H9 (cell line): Measurements from ENCODE around the gene ZSWIM9. TPM values are rescaled to one million over a fixed set of nuclear protein-coding genes. Genes with fewer than 3 reads are reported as not detected.
A peak's percentile ranks its signal among the peaks of the same experiment; 100 is the strongest.

Experiments used
- DNase-seq: peaks from one replicate; pipeline ENCODE4 v3.0.0-alpha.2; 2017
- H2AFZ ChIP-seq: one replicate; pipeline ENCODE4 v1.6.1; 2013; ENCODE audit warnings: mild to moderate bottlenecking, low read length, control low read depth, moderate library complexity
- H2AK5ac ChIP-seq: 2 replicates; pipeline ENCODE4 v1.6.1; 2013; ENCODE audit warnings: low read length, control low read depth, mixed read lengths; ENCODE audit not compliant: insufficient read length
- H2BK120ac ChIP-seq: one replicate; pipeline ENCODE4 v1.6.1; 2013; ENCODE audit warnings: low read depth, mild to moderate bottlenecking, low read length, control low read depth, inconsistent platforms; ENCODE audit not compliant: poor library complexity, severe bottlenecking
- H2BK12ac ChIP-seq: 2 replicates; pipeline ENCODE4 v1.6.1; 2013; ENCODE audit warnings: low read length, control low read depth, mixed read lengths, low read depth; ENCODE audit not compliant: insufficient read length
- H2BK15ac ChIP-seq: 2 replicates; pipeline ENCODE4 v1.6.1; 2013; ENCODE audit warnings: low read depth, low read length, control low read depth
- H2BK20ac ChIP-seq: one replicate; pipeline ENCODE4 v1.6.1; 2013; ENCODE audit warnings: low read depth, mild to moderate bottlenecking, low read length, control low read depth, inconsistent platforms; ENCODE audit not compliant: poor library complexity, severe bottlenecking
- H2BK5ac ChIP-seq: 2 replicates; pipeline ENCODE4 v1.6.1; 2013; ENCODE audit warnings: low read length, control low read depth, mixed read lengths; ENCODE audit not compliant: insufficient read length
- H3K14ac ChIP-seq: 2 replicates; pipeline ENCODE4 v1.6.1; 2013; ENCODE audit warnings: low read length, control low read depth; ENCODE audit not compliant: insufficient read depth
- H3K18ac ChIP-seq: 2 replicates; pipeline ENCODE4 v1.6.1; 2013; ENCODE audit warnings: low read depth, mild to moderate bottlenecking, mixed read lengths, low read length, control low read depth; ENCODE audit not compliant: insufficient read length
- H3K23ac ChIP-seq: 2 replicates; pipeline ENCODE4 v1.6.1; 2013; ENCODE audit warnings: low read length, control low read depth, mixed read lengths, low read depth; ENCODE audit not compliant: insufficient read length
- H3K23me2 ChIP-seq: 2 replicates; pipeline ENCODE4 v1.6.1; 2013; ENCODE audit warnings: low read depth, mild to moderate bottlenecking, mixed read lengths, low read length, control low read depth; ENCODE audit not compliant: insufficient read length, poor library complexity, severe bottlenecking
- H3K27ac ChIP-seq: 2 replicates; pipeline ENCODE4 v1.5.1; 2013; ENCODE audit warnings: low read length, control low read depth, mixed read lengths, low read depth; ENCODE audit not compliant: insufficient read length
- H3K27me3 ChIP-seq: 2 replicates; pipeline ENCODE4 v1.6.1; 2013; ENCODE audit warnings: low read length, control low read depth, inconsistent platforms; ENCODE audit not compliant: insufficient read depth
- H3K4ac ChIP-seq: 2 replicates; pipeline ENCODE4 v1.6.1; 2013; ENCODE audit warnings: low read depth, mild to moderate bottlenecking, control low read depth, inconsistent platforms, low read length, moderate library complexity
- H3K4me1 ChIP-seq: 2 replicates; pipeline ENCODE4 v1.6.1; 2013; ENCODE audit warnings: low read length, control low read depth, inconsistent platforms; ENCODE audit not compliant: insufficient read depth
- H3K4me2 ChIP-seq: 2 replicates; pipeline ENCODE4 v1.6.1; 2013; ENCODE audit warnings: low read length, control low read depth, mixed read lengths; ENCODE audit not compliant: insufficient read length, insufficient read depth
- H3K56ac ChIP-seq: 2 replicates; pipeline ENCODE4 v1.6.1; 2013; ENCODE audit warnings: low read depth, mild to moderate bottlenecking, mixed read lengths, low read length, control low read depth; ENCODE audit not compliant: insufficient read length
- H3K79me1 ChIP-seq: 2 replicates; pipeline ENCODE4 v1.6.1; 2013; ENCODE audit warnings: low read depth, mild to moderate bottlenecking, moderate library complexity, low read length, control low read depth, inconsistent platforms; ENCODE audit not compliant: insufficient read depth, poor library complexity, severe bottlenecking
- H3K79me2 ChIP-seq: 2 replicates; pipeline ENCODE4 v1.6.1; 2013; ENCODE audit warnings: low read length, control low read depth, inconsistent platforms; ENCODE audit not compliant: insufficient read depth
- H3K9ac ChIP-seq: 2 replicates; pipeline ENCODE4 v1.6.1; 2013; ENCODE audit warnings: low read length, control low read depth, mixed read lengths; ENCODE audit not compliant: insufficient read length; ENCODE audit errors: extremely low read depth
- H3K9me3 ChIP-seq: one replicate; pipeline ENCODE4 v1.6.1; 2013; ENCODE audit warnings: low read depth, low read length, inconsistent platforms; ENCODE audit not compliant: control insufficient read depth
- H3T11ph ChIP-seq: one replicate; pipeline ENCODE4 v1.6.1; 2013; ENCODE audit warnings: mild to moderate bottlenecking, low read length, control low read depth, inconsistent platforms
- H4K20me1 ChIP-seq: one replicate; pipeline ENCODE4 v1.6.1; 2013; ENCODE audit not compliant: control insufficient read depth, insufficient read length, insufficient read depth
- H4K5ac ChIP-seq: 2 replicates; pipeline ENCODE4 v1.6.1; 2013; ENCODE audit warnings: low read depth, mild to moderate bottlenecking, mixed read lengths, low read length, control low read depth; ENCODE audit not compliant: insufficient read length
- H4K8ac ChIP-seq: replicated peaks from 2 replicates; pipeline ENCODE4 v1.6.1; 2013; ENCODE audit warnings: low read length, control low read depth, mixed read lengths, low read depth; ENCODE audit not compliant: insufficient read length
- H4K91ac ChIP-seq: 2 replicates; pipeline ENCODE4 v1.6.1; 2013; ENCODE audit warnings: low read depth, mild to moderate bottlenecking, moderate library complexity, mixed read lengths, low read length, control low read depth; ENCODE audit not compliant: insufficient read length
- H3K27ac Mint-ChIP-seq, 3 experiments: 2 replicates in 2 of 3; 3 replicates in 1 of 3; pipeline ENCODE4 v1.8.0; 2020 to 2021; ENCODE audit warnings: mixed read lengths in 3 of 3, mild to moderate bottlenecking in 1 of 3, moderate library complexity in 1 of 3
- H3K27me3 Mint-ChIP-seq: 2 replicates; pipeline ENCODE4 v1.8.0; 2021; ENCODE audit warnings: low read depth, mild to moderate bottlenecking, moderate library complexity, mixed read lengths
- H3K36me3 Mint-ChIP-seq, 3 experiments: 2 replicates in 2 of 3; 3 replicates in 1 of 3; pipeline ENCODE4 v1.8.0; 2020 to 2021; ENCODE audit warnings: low read depth in 3 of 3, mixed read lengths in 3 of 3; ENCODE audit not compliant: insufficient read depth in 1 of 3
- H3K4me1 Mint-ChIP-seq, 2 experiments: 2 replicates each; pipeline ENCODE4 v1.8.0; 2020; ENCODE audit warnings: mixed read lengths in 2 of 2
- H3K4me3 Mint-ChIP-seq, 2 experiments: 2 replicates in 1 of 2; 3 replicates in 1 of 2; pipeline ENCODE4 v1.8.0; 2020 to 2021; ENCODE audit warnings: mild to moderate bottlenecking in 2 of 2, mixed read lengths in 2 of 2, moderate library complexity in 1 of 2
- H3K9me3 Mint-ChIP-seq, 2 experiments: 2 replicates in 1 of 2; 3 replicates in 1 of 2; pipeline ENCODE4 v1.8.0; 2020; ENCODE audit warnings: mild to moderate bottlenecking in 2 of 2, mixed read lengths in 2 of 2, moderate library complexity in 1 of 2
- CTCF ChIP-seq: fragments of 200-600 bp; sonication (generic); conservative IDR thresholded peaks from 3 replicates; pipeline ENCODE4 v1.8.0; 2021; ENCODE audit warnings: antibody characterized with exemption, mild to moderate bottlenecking
- WGBS: extraction: QIAGEN DNeasy Blood & Tissue Kit; methylation state at CpG from one replicate; pipeline ENCODE4 v1.1.7; 2013; ENCODE audit warnings: missing lambda C conversion rate, low lambda C conversion rate, mixed read lengths; ENCODE audit not compliant: insufficient read length; ENCODE audit errors: extremely low coverage; 5-methylcytosine and 5-hydroxymethylcytosine counted together
- total RNA-seq: library from RNA; stranded (reverse); gene quantifications from 2 replicates; pipeline ENCODE4 v1.2.1, GENCODE V29; 2021

The ZSWIM9 gene
- total RNA-seq, 1 experiment from 2014 or later = 8.9 TPM

- no peak overlapping the region for H2AFZ ChIP-seq
- DNase-seq = peak; percentile 50
- H3K79me2 ChIP-seq = no peaks in the 10 kb centered on the region
- no peaks in the 10 kb centered on the region for H3K79me1 ChIP-seq
- no peak overlapping the region for H3K4ac ChIP-seq
- peak overlapping the region in 2 of 3 experiments; percentile 34 to 46; a peak in 2 of 7 replicates for H3K27ac Mint-ChIP-seq
- H3K27me3 Mint-ChIP-seq = no peaks in the 10 kb centered on the region
- H2BK120ac ChIP-seq = no peak overlapping the region
- no peak overlapping the region for H4K91ac ChIP-seq
- no peak overlapping the region for H2BK15ac ChIP-seq
- H3K23me2 ChIP-seq = no peaks in the 10 kb centered on the region
- no peaks in the 10 kb centered on the region for H4K20me1 ChIP-seq
- no peaks in the 10 kb centered on the region for H3K27me3 ChIP-seq
- no peak overlapping the region for H3K27ac ChIP-seq
- H2BK20ac ChIP-seq = no peak overlapping the region
- peaks cover 10 to 76% (median 64%) of the 10 kb centered on the region in 3 experiments; a peak in 6 of 7 replicates for H3K36me3 Mint-ChIP-seq
- no peak overlapping the region for H2AK5ac ChIP-seq
- no CpG with 5 or more reads among the region's 8 CpGs for WGBS
- H4K8ac ChIP-seq = no peak overlapping the region
- H2BK12ac ChIP-seq = no peak overlapping the region
- no peak overlapping the region for H3K18ac ChIP-seq
- no peak overlapping the region for H2BK5ac ChIP-seq
- no peak overlapping the region for H3K4me2 ChIP-seq
- H3K9ac ChIP-seq = no peak overlapping the region
- no peak overlapping the region for H3K56ac ChIP-seq
- H4K5ac ChIP-seq = no peak overlapping the region
- H3K9me3 Mint-ChIP-seq = no peaks in the 10 kb centered on the region
- no peak overlapping the region for H3K23ac ChIP-seq
- peak; percentile 84 for TF ChIP-seq CTCF
- H3K4me1 Mint-ChIP-seq = no peaks in the 10 kb centered on the region
- no peak overlapping the region for H3K4me3 Mint-ChIP-seq
- H3K4me1 ChIP-seq = no peaks in the 10 kb centered on the region
- H3K14ac ChIP-seq = no peak overlapping the region
- H3T11ph ChIP-seq = no peak overlapping the region
- no peaks in the 10 kb centered on the region for H3K9me3 ChIP-seq
Observed at GRCh38 chr19:48152551-48152950, 17.9 kb upstream of the ZSWIM9 start.
